GM21825 (cell line): ENCODE data around the gene INO80C.
"Not testable (repeated sequence)": the region's sequence is repeated elsewhere in the genome, so short reads cannot be mapped to it uniquely, and the experiment has no call there.

Experiments used
- ATAC-seq: cut with Tn5 transposase; IDR thresholded peaks from one replicate; pipeline ENCODE4 v1.9.1; 2021; ENCODE audit warnings: mild to moderate bottlenecking, moderate library complexity; ENCODE audit not compliant: unreplicated experiment

Gene INO80C

DNA sequence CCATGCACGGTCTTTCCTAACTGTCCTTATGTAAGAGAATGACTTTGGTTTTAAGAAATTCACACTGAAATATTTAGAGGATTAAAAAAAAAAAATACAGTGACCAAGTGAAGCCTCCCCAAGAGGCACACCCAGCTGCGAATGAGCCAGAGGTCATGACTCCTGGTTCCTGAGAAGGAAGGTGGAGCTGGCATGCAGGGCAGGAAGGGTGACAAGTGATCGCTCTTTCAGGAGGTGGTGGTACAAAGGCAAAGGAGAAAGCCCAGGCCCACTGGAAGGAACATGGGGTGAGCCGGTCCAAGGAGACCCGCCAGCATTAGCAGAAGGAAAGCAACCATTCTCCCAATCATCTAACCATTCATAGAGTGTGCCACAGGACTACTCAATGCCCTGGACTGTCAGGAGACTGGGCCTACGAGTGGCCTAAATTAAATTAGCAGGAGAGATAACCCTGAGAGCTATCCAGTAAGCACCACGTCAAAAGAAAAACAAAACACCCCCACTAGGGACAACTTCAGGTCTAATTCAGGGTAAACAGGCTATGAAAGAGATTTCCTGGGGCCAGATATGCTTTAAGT, 7.8 kb downstream of the INO80C start:
- ATAC-seq, result no peak

DNA sequence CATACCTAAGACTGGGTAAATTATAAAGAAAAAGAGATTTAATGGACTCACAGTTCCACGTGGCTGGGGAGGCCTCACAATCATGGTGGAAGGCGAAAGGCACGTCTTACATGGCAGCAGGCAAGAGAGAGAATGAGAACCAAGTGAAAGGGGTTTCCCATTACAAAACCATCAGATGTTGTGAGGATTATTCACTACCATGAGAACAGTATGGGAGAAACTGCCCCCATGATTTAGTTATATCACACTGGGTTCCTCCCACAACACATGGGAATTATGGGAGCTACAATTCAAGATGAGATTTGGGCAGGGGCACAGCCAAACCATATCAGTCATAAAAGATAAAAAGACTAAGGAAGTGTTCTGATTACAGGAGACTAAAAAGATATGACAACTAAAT, 8.5 kb downstream of the INO80C start:
- not testable (repeated sequence) for ATAC-seq

DNA sequence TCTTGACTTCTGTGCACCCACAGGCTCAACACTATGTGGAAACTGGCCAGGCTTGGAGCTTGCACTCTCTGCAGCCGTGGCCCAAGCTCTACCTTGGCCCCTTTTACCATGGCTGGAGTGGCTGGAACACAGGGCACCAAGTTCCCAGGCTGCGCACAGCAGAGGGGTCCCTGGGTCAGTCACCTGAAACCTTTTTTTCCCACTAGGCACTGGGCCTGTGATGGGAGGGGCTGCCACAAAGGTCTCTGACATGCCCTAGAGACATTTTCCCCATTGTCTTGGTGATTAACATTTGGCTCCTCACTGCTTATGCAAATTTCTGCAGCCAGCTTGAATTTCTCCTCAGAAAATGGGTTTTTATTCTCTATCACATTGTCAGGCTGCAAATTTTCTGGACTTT, 9.4 kb downstream of the INO80C start:
- not testable (repeated sequence) for ATAC-seq

DNA sequence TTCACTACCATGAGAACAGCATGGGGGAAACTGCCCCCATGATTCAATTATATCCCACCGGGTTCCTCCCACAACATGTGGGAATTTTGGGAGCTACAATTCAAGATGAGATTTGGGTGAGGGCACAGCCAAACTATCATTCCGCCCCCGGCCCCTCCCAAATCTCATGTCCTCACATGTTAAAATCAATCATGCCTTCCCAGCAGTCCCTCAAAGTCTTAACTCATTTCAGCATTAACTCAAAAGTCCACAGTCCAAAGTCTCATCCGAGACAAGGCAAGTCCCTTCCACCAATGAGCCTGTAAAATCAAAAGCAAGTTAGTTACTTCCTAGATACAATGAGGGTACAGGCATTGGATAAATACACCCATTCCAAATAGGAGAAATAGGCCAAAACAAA, 10.2 kb downstream of the INO80C start:
- ATAC-seq, result not testable (repeated sequence)

DNA sequence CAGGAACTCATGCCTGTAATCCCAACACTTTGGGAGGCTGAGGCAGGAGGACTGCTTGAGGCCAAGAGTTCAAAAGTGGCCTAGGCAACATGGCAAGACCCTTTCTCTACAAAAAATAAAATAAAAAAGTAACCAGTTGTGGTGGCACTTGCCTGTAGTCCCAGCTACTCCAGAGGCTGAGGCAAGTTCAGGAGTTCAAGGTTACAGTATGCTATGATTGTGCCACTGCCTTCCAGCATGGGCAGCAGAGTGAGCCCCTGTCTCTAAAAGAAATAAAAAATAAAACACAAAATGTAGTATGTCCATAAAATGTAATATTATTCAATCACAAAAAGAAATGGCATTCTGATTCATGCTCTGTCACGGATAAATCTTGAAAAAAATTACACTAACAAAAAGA, 11.9 kb downstream of the INO80C start:
- no peak for ATAC-seq

DNA sequence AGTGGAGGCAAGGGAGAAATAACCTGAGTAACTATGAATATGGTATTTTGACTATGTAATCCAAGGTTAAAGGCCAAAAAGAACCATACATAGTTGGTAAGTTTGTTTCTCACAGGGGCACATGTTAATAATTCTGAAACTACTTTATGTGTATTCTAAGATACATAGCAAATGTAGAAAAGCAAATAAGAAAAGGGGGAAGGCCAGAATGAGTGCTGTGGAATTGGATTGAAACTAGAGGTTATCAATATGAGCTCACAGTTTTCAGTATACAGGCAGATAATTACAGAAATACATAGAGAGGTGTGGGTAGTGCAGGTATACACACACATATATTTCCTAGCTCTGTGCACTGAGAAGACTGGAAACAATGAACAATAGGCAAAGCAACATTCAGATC, 13.7 kb downstream of the INO80C start:
- ATAC-seq, result peak; percentile 55

DNA sequence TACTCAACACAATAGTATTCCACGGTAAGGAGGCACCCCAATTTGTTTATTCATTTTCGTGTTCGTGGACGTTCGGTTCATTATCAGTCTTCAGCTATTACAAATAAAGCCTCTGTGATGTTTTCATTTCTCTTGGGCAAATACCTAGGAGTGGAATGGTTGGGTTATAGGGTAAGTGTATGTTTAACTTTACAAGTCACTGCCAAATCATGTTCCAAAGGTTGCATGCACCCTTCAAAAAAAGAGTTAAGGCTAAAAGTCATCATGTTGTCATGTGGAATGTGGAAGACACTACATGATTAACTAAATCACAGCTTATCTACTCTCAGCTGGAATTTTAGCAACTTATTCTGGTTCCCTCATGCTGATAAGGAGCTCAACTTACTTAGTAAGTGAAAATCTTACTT, 15.8 kb downstream of the INO80C start:
- ATAC-seq, result no peak

DNA sequence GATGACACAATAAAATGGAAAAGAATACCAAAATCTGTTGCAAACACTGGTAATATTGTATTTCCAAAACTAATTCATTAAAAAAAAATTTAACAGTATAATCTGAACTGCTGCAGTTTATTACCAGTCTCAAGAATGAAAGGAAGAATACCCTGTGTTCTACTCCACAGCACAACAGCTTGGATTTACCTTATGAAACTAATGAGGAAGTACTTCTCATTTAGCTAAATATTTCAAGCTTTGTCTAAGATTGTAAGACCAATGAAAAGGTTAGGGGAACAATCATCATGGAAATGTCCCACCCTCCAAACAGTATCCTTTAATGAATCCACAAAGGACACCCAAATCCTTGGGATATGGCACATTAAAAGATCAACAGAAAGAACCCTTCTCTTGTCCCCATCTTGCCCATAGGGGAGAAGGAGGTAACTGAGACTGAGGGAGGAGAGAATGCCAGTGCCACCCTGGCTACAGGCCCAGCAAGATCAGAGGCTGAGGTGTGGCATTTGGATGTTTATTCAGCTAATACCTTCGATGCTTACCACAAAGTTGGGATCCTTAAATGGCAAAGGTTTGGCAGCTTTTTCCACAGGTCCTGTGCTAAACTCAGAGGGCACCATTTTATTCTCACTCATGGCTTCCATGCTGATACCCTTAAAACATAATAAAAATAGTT, 17.7 kb downstream of the INO80C start:
- no peak for ATAC-seq

DNA sequence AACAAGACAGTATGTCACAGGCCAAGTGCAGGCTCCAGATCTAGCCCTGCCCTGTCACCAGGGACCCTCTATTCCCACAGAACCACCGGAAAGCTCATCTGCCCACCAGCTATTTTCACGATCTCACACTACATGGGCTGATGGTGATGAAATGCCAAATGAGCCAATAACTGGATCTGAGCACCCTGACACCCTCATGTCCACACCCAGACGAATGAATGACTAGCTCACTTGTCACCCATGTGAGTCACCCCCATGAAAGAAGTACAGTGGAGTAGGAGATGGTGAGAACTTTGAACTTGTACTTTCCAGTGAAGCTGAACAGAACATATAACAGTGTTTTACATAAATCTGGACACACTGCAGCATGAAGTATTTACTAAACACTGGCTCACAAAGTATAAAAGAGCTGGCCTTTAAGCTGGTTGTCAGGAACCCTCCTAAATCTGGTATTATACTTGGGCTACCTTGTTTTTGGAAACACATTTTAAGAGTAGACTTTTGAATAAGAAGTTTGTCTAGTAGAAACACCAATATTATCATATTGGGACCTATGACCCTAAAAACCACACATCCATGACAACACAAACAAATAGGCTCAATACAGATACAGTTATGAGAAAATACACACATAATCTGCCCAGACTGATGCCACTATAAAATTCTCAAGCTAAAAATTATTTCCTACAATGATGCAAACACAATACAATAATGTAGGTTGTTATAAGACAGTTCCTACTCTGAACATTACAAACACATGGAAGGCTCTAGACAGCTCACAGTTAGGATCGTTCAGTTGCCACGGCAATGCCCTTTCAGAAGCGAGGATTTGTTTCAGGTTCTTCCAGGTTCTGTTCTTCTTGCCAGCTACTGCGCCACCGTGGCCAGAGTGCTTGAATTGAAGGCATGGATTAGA, 19.0 kb downstream of the INO80C start:
- peak; percentile 57 for ATAC-seq

DNA sequence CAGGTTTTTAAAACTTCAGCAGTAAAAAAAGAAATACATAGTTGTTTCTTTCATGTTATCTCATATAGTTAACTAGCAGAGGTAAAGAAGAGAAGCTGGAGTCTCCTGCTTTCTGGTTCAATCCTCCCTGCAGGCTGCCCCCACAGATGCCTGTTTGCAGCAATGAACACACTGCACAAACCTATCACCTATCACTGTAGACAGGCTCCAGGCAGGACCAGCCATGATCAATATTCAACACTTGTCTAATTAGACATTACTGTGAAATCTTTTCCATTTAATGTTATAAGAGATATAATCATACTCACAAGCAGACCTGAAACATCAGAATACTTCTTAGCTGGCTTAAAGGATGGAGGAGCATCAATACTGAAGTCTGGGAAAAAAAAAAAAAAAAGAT, 19.8 kb downstream of the INO80C start:
- no peak for ATAC-seq

DNA sequence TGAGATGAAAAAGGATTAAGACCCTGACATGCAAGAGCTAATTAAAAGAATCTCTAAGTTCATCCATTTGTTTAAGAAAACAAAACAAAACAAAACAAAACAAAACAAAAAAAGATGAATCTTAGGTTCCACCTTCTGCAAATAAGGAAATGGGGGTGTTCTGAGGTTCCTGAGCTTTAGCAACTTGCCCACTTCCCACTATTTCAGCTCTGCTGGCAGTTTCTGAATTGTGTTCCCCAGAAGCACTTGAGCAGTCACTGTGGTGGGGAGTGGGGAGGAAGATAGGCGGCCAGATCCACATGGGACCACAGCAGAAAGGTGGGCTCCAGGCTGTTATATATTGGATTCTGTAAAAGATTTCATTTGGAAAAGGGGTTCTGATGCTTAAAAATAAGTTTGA, 20.3 kb downstream of the INO80C start:
- ATAC-seq, result no peak

DNA sequence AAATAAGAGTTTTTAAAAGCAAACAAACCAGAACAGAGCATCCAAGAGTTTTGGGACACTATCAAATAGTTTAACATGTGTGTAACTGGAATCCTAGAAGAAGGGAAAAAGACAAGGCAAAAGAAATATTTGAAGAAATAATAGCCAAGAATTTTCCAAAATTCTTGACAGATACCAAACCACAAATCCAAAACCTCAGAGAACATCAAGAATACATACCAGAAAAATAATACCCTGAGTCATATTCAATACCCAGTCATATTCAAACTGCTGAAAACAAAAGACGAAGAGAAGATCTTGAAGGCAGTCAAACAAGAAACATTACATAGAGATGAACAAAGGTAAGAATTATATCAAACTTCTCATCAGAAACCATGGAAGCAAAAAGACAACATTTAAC, 22.9 kb downstream of the INO80C start:
- no peak for ATAC-seq

DNA sequence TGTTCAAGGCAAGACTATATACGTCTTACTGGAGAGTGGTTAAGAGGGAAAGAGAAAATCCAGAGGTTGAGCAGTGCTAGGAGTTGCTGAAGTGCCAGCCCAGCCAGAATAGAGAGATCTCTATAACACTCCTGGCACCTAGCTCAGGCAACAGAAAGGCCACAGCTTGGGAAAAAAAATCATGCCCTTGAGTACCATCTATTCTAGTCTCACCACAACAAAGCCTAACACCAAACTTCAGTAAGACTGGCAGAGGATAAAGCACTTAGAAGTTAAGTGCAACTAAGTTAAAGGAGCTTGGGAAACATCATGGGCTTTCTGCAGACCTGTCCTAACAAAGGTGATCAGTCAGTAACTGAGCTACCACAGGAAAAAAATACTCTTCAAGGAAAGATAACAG, 24.2 kb downstream of the INO80C start:
- no peak for ATAC-seq

DNA sequence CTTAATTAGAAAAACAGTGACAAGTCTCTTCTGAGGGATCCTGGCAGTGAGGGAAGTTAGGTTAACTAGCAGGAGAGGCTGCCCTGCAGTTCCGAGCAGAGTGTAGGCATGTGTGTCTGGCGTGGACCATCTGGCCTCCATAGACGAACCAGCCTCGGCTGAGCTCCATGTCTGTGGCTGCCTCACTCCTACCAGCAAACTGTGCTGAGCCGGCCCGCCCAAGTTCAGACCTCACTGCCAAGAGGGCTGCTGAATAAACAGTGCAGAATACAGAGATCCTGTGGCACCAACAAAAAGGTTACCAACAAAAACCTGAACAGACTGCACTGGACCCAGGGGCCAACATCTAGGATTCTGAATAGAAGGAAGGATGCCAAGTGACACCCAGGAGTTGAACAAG, 27.3 kb downstream of the INO80C start:
- no peak for ATAC-seq

DNA sequence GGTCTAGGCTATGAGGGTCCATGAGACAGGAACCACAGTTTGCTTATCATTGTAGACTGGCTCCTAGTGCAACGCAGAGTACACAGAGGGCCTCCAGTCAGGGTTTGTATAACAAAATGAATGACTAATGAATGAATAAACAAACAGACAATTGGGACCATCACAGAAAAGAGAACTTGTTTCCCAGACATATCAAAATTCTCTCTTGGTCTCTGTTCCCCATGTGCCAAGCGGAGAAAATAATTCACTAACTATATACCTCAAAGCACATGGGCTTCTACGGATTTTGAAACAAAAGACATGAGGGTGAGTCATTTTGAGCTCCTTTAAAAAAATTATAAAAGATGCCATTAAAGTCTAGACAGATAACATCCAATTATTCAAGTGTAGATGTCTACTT, 28.0 kb downstream of the INO80C start:
- ATAC-seq, result no peak

DNA sequence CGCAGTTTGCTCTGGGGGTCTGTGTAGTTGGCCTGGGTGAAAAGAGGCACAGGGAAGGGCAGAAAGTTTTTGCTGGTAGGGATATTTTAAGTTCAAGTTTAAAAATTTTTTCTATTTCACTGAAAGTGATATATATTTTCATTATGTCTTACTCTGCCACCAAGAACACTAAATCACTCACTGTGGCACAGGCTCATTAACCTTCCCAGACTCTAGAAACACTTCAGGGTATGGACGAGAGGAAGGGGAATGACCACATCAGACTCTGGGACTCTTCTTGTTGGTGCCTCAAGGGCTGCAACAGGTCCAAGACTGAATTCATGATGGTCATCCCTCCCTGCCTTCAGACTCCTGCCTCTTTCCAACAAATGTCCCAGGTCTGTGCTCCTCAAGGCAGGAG, 29.0 kb downstream of the INO80C start:
- no peak for ATAC-seq

DNA sequence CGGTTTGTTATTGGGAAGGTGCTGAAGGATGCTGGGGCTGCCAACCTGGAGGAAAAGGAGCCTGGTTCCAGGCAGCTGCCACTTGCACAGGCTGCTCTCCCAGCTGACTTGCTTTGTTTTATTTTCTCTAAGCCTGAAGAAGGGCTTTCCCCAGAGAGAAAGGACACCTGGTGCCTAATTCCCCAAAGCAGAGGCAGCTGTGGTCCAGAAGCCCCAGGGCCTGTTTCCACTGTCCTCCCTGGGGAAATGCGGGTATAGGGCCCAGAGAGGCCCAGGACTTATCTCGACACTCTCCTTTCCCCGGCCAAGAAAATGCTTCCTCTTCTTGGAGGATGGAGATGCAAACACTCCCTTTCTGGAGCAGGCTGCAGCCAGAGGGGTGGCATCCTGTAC, 30.1 kb downstream of the INO80C start:
- peak; percentile 90 for ATAC-seq

DNA sequence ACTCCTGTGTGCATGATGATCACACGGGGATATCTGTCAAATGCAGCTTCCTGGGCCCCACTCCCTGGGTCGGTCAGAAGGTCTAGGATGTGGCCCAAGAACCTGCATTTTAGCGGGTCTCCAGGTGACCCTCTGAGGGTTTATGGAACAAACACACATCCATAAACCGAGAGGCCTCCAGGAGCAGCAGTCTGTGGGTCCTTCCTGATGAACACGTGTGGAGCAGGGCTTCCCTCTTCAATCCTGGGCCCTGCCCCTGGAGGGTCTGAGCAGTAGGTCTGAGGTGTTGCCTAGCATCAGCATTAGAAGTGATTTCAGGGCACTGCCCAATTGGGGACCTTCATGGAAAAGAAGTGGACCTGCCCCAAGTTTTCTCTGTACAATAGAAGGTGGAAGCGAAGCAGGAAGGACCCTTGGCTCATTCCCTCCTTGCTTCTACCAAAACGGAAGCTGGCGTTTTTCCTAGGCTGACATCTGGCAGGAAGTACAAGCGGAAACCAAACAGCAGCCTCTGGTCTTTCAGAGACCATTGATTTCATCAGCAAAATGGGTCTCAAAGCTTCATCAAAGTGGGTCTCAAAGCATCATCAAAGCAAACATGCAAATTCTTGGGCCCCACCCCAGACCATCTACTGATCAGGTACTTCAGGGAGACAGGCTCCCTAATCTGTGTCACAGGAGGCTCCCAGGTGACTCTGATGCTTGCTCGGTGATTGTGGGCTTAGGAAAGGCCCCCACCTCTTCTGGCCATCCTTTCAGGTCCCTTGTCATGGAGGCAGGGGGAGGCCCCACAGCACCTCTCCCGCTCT, 30.7 kb downstream of the INO80C start:
- no peak for ATAC-seq

DNA sequence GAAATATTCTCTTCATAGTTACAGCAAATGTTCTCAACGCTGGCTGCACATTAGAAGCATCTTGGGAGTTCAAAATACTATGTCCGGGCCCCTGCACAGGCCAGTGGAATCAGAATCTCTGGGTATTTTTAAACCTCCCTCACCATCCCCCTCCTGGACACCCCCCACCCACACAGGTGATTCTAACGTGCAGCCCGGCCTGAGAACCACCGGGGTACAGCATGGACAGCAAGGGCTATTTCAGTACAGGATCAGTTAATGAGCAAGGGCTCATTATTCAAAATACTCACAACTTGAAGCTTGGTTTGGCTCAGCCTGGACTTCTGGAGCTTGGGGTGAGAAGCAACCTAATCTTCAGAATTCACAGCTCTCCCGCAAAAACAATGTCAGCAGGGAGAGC, 31.4 kb downstream of the INO80C start:
- ATAC-seq, result no peak

DNA sequence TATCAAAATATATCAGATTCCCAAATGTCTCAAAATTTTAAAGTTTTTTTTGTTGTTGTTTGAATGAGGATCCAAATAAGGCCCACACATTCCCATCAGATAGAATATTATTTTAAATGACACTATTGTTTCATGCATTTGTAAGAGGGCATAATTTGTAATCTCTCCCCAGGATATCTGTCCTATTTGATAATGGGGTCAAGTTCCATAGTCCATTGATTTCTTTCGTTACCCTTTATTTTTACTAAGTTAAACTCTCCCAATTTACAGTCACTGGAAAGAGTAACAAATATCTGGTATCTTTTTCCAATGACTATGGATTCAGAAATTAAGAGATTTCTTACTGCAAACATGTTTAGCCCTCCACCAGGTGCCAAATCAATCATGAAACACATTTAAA, 32.4 kb downstream of the INO80C start:
- ATAC-seq, result no peak

DNA sequence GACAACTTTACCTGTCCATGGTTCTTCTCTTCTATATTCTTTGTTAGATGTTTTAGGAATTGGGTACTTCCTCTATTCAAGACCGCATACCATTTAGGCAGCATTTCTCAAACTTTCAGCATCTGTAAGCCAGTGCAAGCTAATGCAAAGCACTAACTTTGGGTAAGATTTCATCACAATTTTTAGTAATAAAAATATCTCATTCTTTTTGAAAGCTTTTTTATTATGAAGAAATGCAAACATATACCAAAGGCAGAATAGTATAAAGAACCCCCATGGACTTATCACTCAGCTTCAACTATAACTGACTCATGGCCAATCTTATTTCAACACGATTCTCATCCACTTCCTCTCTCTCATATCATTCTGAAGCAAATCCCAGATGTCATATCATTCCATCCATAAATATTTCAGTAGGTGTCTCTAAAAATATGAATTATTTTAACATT, 32.9 kb downstream of the INO80C start:
- no peak for ATAC-seq
